Stimulated activated CD4-positive, alpha-beta T cell treated with anti-CD3 and anti-CD28 coated beads, Interleukin-12 subunit alpha, Interleukin-12 subunit beta, amount 100 ng/mL, for 24 hours (primary cell): Measurements from ENCODE around the gene LEF1.

Source experiments
- DNase-seq, 2 experiments: peaks; one replicate each; pipeline ENCODE4 v3.0.0-alpha.2; 2020; ENCODE audit warnings: low read depth in 2 of 2

LEF1 gene

GRCh38 chr4:108168671-108169523 is at the start of gene LEF1:
TSS of gene LEF1 (minus strand) at chr4:108168932. CDS start at chr4:108167767, 1,165 bp downstream.
- peak; percentile 63 to 65 for DNase-seq

GRCh38 chr4:108216510-108216909 is 47.8 kb upstream of the LEF1 start:
- no peak for DNase-seq

- no peak for DNase-seq
Observed at GRCh38 chr4:108215055-108215454, 46.3 kb upstream of the LEF1 start.

- no peak for DNase-seq
Observed at GRCh38 chr4:108213723-108214122, 45.0 kb upstream of the LEF1 start.

- DNase-seq, result no peak
Observed at GRCh38 chr4:108213308-108213707, 44.6 kb upstream of the LEF1 start.

- DNase-seq, result no peak
Observed at GRCh38 chr4:108210989-108211835, 42.5 kb upstream of the LEF1 start.

- no peak for DNase-seq
Observed at GRCh38 chr4:108209489-108209888, 40.8 kb upstream of the LEF1 start.

- DNase-seq, result no peak
Observed at GRCh38 chr4:108205859-108206258, 37.1 kb upstream of the LEF1 start.

GRCh38 chr4:108204518-108204917 is 35.8 kb upstream of the LEF1 start:
- DNase-seq, result no peak

GRCh38 chr4:108203377-108203776 is 34.6 kb upstream of the LEF1 start:
- no peak for DNase-seq

- no peak for DNase-seq
Observed at GRCh38 chr4:108201774-108202173, 33.0 kb upstream of the LEF1 start.

GRCh38 chr4:108199881-108200280 is 31.1 kb upstream of the LEF1 start:
- no peak for DNase-seq

GRCh38 chr4:108193886-108194672 is 25.3 kb upstream of the LEF1 start:
- DNase-seq, result no peak

GRCh38 chr4:108192935-108193334 is 24.2 kb upstream of the LEF1 start:
- DNase-seq, result no peak

- DNase-seq, result no peak
Observed at GRCh38 chr4:108192056-108192455, 23.3 kb upstream of the LEF1 start.

- no peak for DNase-seq
Observed at GRCh38 chr4:108191269-108191914, 22.7 kb upstream of the LEF1 start.

GRCh38 chr4:108188770-108189169 is 20.0 kb upstream of the LEF1 start:
- no peak for DNase-seq

- DNase-seq, result no peak
Observed at GRCh38 chr4:108185252-108185651, 16.5 kb upstream of the LEF1 start.

- DNase-seq, result no peak
Observed at GRCh38 chr4:108184453-108185049, 15.8 kb upstream of the LEF1 start.

GRCh38 chr4:108181704-108182103 is 13.0 kb upstream of the LEF1 start:
- no peak for DNase-seq

GRCh38 chr4:108180513-108180912 is 11.8 kb upstream of the LEF1 start:
- DNase-seq, result no peak
